DMS53 (cell line): ENCODE measurements around the gene TMEM134.
"Not testable (repeated sequence)": the region's sequence is repeated elsewhere in the genome, so short reads cannot be mapped to it uniquely, and the experiment has no call there.

Experiments used
- DNase-seq: peaks from one replicate; lab custom pipeline; 2025; lab: John Stamatoyannopoulos, UW

TMEM134 gene

DNA sequence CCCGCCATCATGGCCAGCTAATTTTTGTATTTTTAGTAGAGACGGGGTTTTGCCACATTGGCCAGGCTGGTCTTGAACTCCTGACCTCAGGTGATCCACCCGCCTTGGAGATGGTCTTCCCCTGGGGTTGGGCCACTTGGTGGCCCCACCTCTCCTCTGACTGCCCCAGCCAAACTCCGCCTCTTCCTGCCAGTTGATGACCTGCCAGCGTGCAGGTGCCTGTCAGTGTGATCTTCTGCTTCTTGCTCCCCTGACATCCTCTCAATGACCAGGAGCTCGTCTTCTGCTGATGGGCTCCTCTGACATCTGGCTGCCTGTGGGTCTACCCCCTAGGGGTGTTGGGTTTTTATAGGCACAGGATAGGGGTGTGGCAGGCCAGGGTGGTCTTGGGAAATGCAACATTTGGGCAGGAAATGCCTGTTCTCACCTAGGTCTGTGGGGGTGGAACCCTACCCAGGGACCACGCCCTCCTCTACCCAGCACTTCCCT is 16.9 kb upstream of the TMEM134 start:
- DNase-seq = peak; percentile 50

DNA sequence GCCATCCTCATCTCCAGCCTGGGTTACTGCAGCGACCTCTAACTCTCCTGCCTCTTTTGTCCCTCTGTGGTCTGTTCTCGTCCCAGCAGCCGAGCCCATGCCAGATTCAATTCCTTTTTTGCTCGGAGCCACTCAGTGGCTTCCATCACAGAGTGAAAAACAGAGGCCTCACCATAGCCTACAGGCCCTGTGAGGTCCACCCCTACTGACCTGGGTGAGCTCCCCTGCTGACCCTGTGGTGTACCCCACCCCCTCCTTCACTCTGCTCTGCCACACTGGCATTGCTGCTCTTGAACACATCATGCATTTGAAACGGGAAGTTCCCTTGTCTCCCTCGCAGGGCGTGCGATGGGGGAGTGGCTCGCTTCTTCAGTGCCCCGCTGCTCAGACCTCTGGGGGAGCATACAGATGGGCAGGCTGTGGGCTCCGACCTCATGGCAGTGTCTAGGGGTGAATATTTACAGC is 15.8 kb upstream of the TMEM134 start:
- DNase-seq = no peak

DNA sequence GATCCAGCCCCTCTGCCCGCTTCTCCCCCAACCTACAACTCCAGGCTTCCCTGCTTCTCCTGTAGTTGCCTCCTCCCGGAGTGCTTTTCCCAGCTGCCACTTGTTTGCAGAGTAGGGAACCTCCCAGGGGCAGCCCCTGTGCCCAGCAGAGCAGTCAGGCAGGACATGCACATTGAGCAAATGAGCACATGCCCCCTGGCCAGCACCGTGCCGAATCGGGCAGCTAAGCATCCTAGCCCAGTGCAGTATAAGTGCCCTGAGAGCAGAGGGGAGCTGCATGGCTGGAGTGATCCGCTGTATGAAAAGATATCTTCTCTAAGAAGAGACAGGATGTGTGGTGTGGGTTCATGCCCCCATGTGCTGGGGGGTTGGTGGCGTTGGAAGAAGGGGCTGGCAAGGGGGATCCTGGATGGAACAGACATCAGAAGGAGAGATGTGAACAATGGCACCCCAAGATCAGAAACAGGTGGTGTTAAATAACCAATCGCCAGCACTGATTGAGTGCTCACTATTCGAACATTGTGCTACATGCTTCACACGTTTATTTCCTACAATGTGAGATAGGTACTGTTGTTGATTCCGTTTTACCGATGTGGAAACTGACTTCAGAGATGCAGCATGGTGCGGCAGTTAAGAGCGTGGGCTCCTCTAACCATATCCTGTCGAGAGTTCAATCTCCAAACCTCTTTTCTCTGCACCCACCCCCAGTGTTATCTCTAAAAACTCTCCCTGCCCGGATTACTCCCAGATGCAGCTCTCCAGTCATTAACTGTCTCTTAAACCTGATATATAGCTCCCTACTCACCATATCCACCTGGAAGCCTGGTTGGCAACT is 15.0 kb upstream of the TMEM134 start:
- no peak for DNase-seq

DNA sequence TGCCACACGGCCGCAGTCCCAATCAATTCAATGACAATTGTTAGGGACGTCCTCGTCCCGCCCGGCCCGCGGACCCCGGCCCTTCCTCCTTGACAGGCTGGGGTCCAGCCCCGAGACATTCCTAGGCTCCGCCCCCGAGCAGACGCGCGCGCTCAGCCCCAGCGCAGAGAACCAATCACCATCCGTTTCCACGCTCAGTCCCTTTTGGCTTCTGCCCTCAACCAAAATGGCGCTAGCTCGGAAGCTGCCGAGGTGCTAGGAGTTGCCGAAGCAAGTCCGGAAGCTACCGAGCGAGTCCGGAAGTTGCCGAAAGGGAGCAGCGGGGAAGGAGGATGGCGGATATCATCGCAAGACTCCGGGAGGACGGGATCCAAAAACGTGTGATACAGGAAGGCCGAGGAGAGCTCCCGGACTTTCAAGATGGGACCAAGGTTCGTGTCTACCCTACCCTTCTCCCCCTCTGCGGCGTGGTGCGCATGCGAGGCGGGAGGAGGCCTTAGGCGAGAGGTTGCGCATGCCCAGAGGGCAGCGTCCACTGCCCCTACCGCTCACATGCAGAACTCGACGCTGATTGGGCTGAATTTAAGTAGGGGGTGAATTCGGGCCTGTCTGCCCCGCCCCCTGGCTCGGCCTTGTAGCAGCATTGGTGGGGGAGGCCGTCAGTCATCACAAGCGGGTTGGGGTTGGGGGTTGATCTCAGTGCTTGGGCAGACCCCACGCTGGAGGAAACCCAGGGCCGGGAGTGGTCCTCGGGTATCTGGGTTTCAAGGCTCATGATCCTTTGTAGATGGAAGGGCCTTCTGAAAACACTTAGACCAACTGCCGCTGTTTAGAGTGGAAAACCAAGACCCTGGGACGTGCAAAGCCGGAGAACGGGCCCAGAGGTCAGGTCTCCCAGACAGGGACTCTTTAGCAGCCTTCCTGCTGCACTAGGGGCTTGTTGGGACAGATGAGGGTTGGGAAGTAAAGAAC is 14.1 kb upstream of the TMEM134 start, which contains the start of gene AIP:
TSS of gene AIP (plus strand) at position 200 of the 972 bp plus-strand sequence. CDS start at position 333, 133 bp downstream.
- peak; percentile 100 for DNase-seq

DNA sequence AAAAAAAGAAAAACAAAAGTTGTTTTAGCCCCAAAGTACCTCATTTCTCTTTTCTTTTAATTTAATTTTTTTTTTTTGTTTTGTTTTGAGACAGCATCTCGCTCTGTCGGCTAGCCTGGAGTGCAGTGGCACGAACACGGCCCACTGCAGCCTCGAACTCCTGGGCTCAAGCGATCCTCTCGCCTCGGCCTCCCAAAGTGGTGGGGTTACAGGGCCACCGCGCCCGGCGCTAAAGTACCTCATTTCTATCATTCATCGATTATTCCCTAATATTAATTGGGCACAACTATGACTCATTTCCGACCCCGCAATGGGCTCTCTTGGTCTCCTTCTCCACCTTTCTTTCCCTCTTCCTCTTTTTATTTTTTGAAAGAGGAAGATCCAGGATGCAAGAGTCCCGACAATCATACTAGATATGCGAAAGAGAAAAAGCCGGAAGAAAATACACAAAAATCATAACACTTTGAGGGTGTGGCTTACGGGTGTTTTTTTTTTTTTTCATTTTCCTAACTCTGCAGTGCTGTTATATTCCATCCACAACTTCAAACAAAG is 13.3 kb upstream of the TMEM134 start:
- DNase-seq = peak; percentile 91

DNA sequence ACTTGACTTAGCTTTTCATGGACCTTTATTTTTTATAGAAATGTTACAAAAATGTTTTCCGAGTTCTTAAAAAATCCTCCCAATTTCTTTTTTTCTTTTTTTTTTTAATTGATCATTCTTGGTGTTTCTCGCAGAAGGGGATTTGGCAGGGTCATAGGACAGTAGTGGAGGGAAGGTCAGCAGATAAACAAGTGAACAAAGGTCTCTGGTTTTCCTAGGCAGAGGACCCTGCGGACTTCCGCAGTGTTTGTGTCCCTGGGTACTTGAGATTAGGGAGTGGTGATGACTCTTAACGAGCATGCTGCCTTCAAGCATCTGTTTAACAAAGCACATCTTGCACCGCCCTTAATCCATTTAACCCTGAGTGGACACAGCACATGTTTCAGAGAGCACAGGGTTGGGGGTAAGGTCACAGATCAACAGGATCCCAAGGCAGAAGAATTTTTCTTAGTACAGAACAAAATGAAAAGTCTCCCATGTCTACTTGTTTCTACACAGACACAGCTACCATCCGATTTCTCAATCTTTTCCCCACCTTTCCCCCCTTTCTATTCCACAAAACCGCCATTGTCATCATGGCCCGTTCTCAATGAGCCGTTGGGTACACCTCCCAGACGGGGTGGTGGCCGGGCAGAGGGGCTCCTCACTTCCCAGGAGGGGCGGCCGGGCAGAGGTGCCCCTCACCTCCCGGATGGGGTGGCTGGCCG is 8.4 kb upstream of the TMEM134 start:
- DNase-seq = not testable (repeated sequence)

DNA sequence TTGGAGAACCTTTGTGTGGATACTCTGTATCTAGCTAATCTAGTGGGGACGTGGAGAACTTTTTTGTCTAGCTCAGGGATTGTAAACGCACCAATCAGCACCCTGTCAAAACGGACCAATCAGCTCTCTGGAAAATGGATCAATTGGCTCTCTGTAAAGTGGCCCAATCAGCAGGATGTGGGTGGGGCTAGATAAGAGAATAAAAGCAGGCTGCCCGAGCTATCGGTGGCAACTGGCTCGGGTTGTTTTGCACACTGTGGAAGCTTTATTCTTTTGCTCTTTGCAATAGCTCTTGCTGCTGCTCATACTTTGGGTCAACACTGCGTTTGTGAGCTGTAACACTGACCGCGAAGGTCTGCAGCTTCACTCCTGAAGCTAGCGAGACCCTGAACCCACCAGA is 7.6 kb upstream of the TMEM134 start:
- not testable (repeated sequence) for DNase-seq

DNA sequence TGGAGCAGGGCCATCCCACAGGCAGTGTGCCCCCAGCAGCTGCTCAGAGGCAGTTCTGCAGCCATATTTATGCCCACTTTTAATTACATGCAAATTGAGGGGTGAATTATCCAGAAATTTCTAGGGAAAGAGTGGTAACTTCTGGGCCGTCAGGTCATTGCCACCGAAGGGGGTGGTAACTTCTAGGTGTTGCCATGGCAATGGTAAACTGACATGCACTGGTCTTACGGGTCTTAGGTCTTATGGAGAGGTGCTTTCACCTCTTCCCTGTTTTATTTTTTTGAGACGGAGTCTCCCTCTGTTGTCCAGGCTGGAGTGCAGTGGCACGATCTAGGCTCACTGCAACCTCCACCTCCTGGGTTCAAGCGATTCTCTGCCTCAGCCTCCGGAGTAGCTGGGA is 3.8 kb upstream of the TMEM134 start:
- DNase-seq = no peak

DNA sequence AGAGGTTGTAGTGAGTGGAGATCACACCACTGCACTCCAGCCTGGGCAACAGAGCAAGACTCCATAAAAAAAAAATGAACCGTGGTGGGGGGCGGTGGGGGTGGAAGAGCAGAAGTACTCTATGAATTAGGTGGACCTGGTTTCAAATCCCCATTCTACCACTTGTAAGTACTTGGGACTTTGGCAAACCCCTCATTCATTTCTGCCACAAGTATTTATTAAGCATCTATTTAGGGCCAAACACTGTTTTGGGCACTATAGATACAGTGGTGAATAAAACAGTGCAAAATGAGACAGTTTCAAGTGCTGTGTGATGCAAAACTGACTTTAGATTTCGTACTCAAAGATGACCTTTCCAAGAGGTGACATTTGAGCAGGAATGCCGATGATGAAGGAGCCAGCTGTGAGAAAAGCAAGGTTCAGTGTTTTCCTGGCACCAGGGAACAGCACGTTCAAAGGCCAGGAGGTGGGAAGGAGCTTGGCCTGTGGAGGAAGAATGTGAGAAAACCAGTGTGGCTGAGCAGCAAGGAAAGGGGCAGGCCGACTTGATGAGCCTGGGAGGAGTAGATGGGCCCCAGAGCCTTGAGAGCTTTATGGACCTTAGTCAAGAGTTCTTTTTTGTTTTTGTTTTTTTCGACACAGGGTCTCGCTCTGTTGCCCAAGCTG is 1.4 kb upstream of the TMEM134 start:
- no peak for DNase-seq

DNA sequence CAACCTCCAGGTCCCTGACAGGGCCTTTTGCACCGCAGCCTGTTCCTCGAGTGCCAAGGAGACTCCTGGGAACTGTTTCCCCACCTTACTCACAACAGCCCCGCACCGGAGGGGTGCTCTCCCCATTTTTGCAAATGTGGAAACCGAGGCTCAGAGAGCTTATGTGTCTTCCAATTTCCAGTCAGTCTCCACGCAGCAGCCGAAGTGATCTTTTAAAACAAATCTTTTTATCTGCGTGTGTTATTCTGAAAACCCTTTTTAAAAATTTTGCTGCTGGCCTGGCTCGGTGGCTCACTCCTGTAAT is 409 bp upstream of the TMEM134 start:
- DNase-seq = no peak

DNA sequence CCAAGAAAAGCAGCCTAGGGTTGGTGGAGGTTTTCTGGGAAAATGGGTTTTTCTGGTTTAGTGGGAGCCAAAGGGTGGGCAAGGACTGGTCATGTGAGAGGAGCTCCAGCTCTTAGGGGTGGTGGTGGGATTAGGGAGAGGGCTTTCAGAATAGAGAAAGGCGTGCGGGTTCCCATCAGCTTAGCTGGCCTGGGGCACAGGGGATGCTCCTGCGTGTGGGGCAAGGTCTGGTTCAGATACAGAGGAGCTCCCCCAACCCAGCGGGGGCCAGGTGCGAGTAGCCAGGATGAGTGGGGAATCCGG is 644 bp downstream of the TMEM134 start:
- no peak for DNase-seq

DNA sequence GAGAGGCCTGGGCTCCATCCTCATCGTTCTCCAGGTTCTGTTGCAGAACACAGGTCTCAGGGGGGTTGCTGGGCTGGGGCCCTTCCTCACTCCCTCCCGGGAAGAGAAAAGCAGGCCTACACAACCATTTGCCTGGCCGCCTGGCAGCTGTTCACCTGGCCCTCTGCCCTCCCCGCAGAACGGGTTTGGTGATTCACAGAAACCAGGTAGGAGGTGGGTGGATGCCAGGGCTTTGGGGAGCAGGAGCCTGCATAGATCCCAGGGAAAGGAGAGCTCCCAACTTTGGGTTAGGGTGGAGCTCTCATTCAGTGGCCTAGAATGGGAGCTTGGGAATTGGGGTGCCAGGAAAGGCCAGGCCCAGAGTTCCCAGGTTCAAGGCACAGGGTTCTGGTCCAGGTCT is 995 bp downstream of the TMEM134 start:
- peak; percentile 89 for DNase-seq

DNA sequence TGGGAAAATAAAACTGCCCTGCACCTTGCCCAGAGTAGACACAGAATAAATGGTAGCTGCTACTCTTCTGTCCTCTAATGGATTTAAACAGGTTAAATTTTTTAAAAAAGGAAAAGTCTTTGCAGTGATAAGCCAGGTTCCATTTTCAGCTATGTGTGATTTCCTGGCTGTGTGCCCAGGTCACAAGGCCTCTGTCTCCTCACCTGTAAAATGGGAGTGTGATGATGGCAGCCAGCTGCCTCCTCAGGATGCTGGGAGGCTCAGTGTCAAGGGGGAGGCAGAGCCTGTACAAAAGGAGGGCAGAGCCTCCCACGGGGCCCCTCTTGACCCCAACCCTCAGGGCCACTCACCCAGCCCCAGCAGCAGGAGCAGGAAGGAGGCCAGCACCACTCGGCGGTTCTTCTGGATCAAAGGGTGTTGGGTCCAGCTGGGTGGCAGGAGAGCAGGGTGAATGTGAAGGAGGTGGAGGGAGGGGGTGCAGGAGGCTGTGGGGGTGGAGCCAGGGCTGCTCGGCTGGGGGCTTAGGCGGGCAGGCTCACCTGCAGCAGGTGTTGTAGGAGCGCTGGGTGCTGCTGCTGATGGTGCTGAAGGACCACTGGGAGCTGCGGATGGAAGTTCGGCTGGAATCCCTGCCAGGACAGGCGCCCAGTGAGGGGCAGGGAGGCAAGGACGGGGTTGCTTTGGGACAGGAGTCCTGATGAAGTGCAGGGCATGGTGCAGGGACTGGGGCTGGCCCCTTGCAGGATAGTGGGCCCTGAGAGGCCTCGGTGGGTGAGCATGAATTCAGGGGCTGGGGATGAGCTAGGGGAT is 1.9 kb downstream of the TMEM134 start:
- no peak for DNase-seq

DNA sequence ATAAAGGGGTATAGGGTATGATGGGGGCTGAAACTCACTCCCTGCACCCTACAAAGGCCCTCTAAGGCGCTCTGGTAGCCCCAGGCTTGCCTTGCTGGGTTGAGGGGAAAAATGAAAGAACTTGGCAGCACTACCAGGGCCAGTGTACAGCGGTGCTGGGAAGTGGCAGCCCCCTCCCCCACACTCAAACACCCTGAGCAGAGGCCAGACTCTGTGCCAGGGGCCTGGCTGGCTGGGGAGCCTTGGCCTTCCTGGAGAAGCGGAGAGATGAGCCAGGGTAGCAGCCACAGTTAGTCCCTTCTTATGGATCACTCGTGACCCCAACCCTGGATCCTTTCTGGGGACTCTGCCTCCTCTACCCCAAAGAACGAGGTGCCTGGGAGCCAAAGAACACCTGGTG is 2.7 kb downstream of the TMEM134 start:
- DNase-seq = no peak

DNA sequence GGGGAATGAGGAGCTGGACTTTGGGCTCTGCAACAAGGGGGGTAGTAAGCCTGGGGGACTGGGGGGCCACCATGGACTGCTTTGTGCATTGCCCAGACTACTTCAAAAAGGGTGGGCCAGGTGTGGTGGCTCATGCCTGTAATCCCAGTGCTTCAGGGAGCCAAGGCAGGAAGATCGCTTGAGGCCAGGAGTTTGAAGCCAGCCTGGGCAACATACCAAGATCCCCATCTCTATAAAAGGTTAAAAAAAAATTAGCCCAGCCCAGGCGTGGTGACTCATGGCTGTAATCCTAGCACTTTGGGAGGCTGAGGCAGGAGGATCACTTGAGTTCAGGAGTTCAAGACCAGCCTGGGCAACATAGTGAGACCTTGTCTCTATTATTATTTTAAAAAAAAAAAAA is 3.5 kb downstream of the TMEM134 start:
- not testable (repeated sequence) for DNase-seq

DNA sequence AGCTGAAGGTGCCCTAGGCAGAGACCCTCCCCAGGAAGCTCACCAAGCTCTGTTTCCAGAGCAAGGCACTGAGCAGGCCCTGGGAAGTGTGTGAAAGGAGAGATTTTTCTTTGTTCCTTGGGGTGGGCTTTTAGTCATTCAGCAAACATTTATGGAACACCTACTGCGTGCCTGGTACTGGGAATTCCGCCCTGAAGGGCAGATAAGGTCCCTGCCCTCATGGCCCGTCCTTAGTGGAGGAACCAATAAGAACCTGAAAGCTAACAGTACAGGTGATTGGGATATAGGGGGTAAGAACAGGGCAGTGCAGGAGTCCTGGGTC is 3.9 kb downstream of the TMEM134 start:
- peak; percentile 63 for DNase-seq

DNA sequence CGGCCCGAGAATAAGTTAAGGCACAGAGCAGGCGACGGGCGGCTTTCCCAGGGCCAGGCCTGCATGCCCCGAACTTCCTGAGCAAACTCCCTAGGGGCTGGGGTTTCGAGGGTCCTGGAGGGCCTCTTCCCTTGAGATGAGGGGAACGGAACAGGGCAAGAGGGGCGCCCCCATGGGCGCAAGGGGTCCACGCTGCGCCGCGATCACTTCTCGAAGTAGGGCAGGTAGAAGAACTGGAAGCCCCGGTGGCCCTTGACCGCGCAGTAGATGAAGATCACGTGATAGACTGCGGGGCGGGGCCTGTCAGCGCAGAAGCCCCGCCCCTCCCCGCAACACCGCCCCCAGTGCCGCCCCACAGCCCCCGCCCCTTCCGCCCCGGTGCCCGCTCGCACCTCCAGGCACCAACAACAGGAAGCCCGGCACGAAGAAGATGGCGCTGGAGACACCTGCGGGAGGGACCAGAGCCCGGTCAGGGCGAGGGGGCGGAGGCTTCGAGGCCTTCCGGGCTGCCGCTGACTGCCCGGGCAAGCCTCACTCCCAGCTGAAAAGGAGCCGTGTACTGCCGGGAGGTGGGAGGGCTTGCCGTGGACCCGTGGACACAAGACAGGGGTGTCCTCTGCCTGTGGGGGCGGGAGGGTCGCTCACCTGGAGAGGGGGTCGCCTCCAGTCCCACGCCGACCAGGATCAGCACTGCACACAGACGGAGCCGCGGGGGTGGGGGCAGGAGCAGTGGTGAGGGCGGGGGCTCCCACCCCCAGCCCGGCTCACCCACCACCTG is 4.5 kb downstream of the TMEM134 start:
- DNase-seq = peak; percentile 98

DNA sequence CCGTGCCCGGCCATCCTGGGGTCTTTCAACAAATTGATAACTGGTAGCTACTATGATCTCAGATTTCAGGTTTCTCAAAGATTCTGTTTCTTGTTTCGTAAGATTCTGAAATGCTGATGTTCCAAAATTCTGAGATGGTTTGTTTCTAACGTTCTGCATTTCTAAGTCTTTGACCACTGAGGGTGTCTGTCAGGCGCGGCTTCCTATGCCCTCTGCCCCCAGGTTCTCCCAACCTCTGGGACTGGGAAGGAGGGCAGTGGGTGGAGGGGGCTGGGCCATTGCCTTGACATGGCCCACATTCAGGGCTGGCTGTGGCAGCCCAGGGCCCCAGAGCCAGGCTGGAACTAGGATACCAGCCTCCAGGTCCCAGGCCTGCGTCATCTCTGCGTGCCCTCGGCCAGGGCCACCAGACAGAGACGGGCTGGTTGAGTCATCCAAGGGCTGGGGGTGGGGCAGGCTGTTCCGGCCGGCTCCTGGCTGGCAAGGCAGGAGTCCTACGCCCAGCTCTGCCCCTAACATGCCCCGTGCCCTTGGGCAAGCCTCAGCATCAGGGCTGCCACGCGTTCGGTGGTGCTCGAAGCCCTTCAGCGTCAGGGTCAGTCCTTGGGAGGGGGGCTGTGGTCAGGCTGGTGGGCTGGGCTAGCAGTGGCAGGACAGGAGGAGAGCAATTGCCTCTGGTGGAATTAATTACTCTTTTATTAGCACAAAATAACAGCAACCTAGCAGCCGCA is 5.2 kb downstream of the TMEM134 start:
- peak; percentile 97 for DNase-seq

DNA sequence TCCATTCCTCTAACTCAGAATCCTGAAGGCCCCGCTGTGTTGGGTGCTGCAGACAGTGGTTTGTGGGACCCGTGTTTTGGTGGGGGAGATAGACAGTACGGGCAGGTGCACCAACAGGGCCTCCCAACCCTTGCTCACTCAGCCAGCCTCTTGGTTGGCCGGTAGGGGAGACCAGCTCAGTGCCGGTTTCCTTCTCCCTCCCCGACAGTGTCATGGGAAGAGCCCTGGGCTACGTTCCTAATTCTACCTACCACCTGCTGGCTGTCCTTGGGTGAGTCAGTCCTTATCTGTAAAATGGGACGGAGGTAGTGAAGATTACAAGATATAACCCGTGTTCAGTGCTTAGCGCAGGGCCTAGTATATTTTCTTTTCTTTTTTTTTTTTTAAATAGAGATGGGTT is 5.9 kb downstream of the TMEM134 start:
- no peak for DNase-seq
